HEK293 (cell line): Measurements from ENCODE around the gene SPINK2.

Experiments used
- BCL11A ChIP-seq: fragments of 450-650 bp; formaldehyde crosslinking; IDR thresholded peaks from 2 replicates; pipeline ENCODE4 v1.5.1; 2016; ENCODE audit warnings: low read depth, missing biosample characterization, missing genetic modification characterization
- EGR2 ChIP-seq: fragments of 450-650 bp; formaldehyde crosslinking; IDR thresholded peaks from 2 replicates; pipeline ENCODE4 v1.5.1; 2016; ENCODE audit warnings: low read depth, missing biosample characterization, missing genetic modification characterization
- GLIS2 ChIP-seq: fragments of 450-650 bp; formaldehyde crosslinking; IDR thresholded peaks from 2 replicates; pipeline ENCODE4 v1.5.1; 2016; ENCODE audit warnings: missing biosample characterization, missing genetic modification characterization
- HOXA7 ChIP-seq: sonication (generic); formaldehyde crosslinking; IDR thresholded peaks from 2 replicates; pipeline ENCODE4 v1.8.1; 2022; ENCODE audit warnings: missing genetic modification reagents, borderline replicate concordance
- KLF1 ChIP-seq: fragments of 450-650 bp; formaldehyde crosslinking; IDR thresholded peaks from 2 replicates; pipeline ENCODE4 v1.5.1; 2016; ENCODE audit warnings: missing biosample characterization, missing genetic modification characterization
- MYNN ChIP-seq: fragments of 450-650 bp; formaldehyde crosslinking; IDR thresholded peaks from 2 replicates; pipeline ENCODE4 v1.5.1; 2016; ENCODE audit warnings: missing biosample characterization, missing genetic modification characterization, borderline replicate concordance
- SP3 ChIP-seq: fragments of 450-650 bp; formaldehyde crosslinking; IDR thresholded peaks from 2 replicates; pipeline ENCODE4 v1.5.1; 2016; ENCODE audit warnings: missing biosample characterization, missing genetic modification characterization
- SP7 ChIP-seq: fragments of 450-650 bp; formaldehyde crosslinking; IDR thresholded peaks from 2 replicates; pipeline ENCODE4 v1.5.1; 2016; ENCODE audit warnings: missing biosample characterization, missing genetic modification characterization
- ZNF2 ChIP-seq: fragments of 450-650 bp; formaldehyde crosslinking; IDR thresholded peaks from 2 replicates; pipeline ENCODE4 v1.5.1; 2016; ENCODE audit warnings: missing biosample characterization, missing genetic modification characterization
- ZNF211 ChIP-seq: fragments of 450-650 bp; formaldehyde crosslinking; IDR thresholded peaks from 2 replicates; pipeline ENCODE4 v1.5.1; 2016; ENCODE audit warnings: low read depth, missing biosample characterization, missing genetic modification characterization
- ZNF23 ChIP-seq: fragments of 450-650 bp; formaldehyde crosslinking; IDR thresholded peaks from 2 replicates; pipeline ENCODE4 v1.5.1; 2016; ENCODE audit warnings: missing biosample characterization, missing genetic modification characterization, borderline replicate concordance
- ZNF274 ChIP-seq, 2 experiments: fragments of 200-500 bp in 1 of 2; fragments of 450-650 bp in 1 of 2; sonication (Bioruptor generic) in 1 of 2; formaldehyde crosslinking in 1 of 2; IDR thresholded peaks; 2 replicates each; pipeline versions ENCODE4 v1.5.1 to v1.6.1; 2014 to 2016; ENCODE audit warnings: borderline replicate concordance in 1 of 2, inconsistent platforms in 1 of 2, low read length in 1 of 2, missing biosample characterization in 1 of 2, missing genetic modification characterization in 1 of 2
- ZNF335 ChIP-seq: fragments of 450-650 bp; formaldehyde crosslinking; conservative IDR thresholded peaks from 2 replicates; pipeline ENCODE4 v1.5.1; 2016; ENCODE audit warnings: missing biosample characterization, missing genetic modification characterization
- ZNF404 ChIP-seq: fragments of 450-650 bp; formaldehyde crosslinking; IDR thresholded peaks from 2 replicates; pipeline ENCODE4 v1.5.1; 2017; ENCODE audit warnings: missing biosample characterization, missing genetic modification characterization
- ZNF416 ChIP-seq: fragments of 450-650 bp; formaldehyde crosslinking; IDR thresholded peaks from 2 replicates; pipeline ENCODE4 v1.5.1; 2016; ENCODE audit warnings: missing biosample characterization, missing genetic modification characterization
- ZNF423 ChIP-seq: fragments of 450-650 bp; formaldehyde crosslinking; IDR thresholded peaks from 2 replicates; pipeline ENCODE4 v1.5.1; 2016; ENCODE audit warnings: missing biosample characterization, missing genetic modification characterization
- ZNF433 ChIP-seq: fragments of 450-650 bp; formaldehyde crosslinking; IDR thresholded peaks from 2 replicates; pipeline ENCODE4 v1.5.1; 2016; ENCODE audit warnings: missing biosample characterization, missing genetic modification characterization, low read depth
- ZNF473 ChIP-seq: fragments of 450-650 bp; formaldehyde crosslinking; IDR thresholded peaks from 2 replicates; pipeline ENCODE4 v1.5.1; 2017; ENCODE audit warnings: missing biosample characterization, missing genetic modification characterization
- ZNF514 ChIP-seq: fragments of 450-650 bp; formaldehyde crosslinking; IDR thresholded peaks from 2 replicates; pipeline ENCODE4 v1.5.1; 2016; ENCODE audit warnings: missing biosample characterization, missing genetic modification characterization
- ZNF555 ChIP-seq: fragments of 450-650 bp; formaldehyde crosslinking; conservative IDR thresholded peaks from 2 replicates; pipeline ENCODE4 v1.5.1; 2017; ENCODE audit warnings: missing biosample characterization, mild to moderate bottlenecking, missing genetic modification characterization, inconsistent platforms
- ZNF624 ChIP-seq: fragments of 450-650 bp; formaldehyde crosslinking; IDR thresholded peaks from 2 replicates; pipeline ENCODE4 v1.5.1; 2017; ENCODE audit warnings: missing biosample characterization, missing genetic modification characterization
- ZNF664 ChIP-seq: fragments of 450-650 bp; formaldehyde crosslinking; IDR thresholded peaks from 2 replicates; pipeline ENCODE4 v1.5.1; 2016; ENCODE audit warnings: missing biosample characterization, missing genetic modification characterization
- ZNF843 ChIP-seq: fragments of 450-650 bp; formaldehyde crosslinking; IDR thresholded peaks from 2 replicates; pipeline ENCODE4 v1.5.1; 2016; ENCODE audit warnings: missing biosample characterization, missing genetic modification characterization
- TF ChIP-seq, protein P1 (sequence below): fragments of 450-650 bp; formaldehyde crosslinking; IDR thresholded peaks from 2 replicates; pipeline ENCODE4 v1.5.1; 2016; ENCODE audit warnings: missing biosample characterization, missing genetic modification characterization
- TF ChIP-seq, protein P2 (sequence below): fragments of 450-650 bp; formaldehyde crosslinking; IDR thresholded peaks from 2 replicates; pipeline ENCODE4 v1.5.1; 2016; ENCODE audit warnings: missing biosample characterization, missing genetic modification characterization
- TF ChIP-seq, protein P3 (sequence below): fragments of 450-650 bp; formaldehyde crosslinking; optimal IDR thresholded peaks from 2 replicates; pipeline ENCODE3; 2016; ENCODE audit warnings: missing biosample characterization, mild to moderate bottlenecking, missing genetic modification characterization
- TF ChIP-seq, protein P4 (sequence below): fragments of 450-650 bp; formaldehyde crosslinking; IDR thresholded peaks from 2 replicates; pipeline ENCODE4 v1.5.1; 2016; ENCODE audit warnings: missing biosample characterization, missing genetic modification characterization
- TF ChIP-seq, protein P5 (sequence below): fragments of 450-650 bp; formaldehyde crosslinking; IDR thresholded peaks from 2 replicates; pipeline ENCODE4 v1.5.1; 2016; ENCODE audit warnings: missing biosample characterization, missing genetic modification characterization, low read depth

Gene SPINK2

DNA sequence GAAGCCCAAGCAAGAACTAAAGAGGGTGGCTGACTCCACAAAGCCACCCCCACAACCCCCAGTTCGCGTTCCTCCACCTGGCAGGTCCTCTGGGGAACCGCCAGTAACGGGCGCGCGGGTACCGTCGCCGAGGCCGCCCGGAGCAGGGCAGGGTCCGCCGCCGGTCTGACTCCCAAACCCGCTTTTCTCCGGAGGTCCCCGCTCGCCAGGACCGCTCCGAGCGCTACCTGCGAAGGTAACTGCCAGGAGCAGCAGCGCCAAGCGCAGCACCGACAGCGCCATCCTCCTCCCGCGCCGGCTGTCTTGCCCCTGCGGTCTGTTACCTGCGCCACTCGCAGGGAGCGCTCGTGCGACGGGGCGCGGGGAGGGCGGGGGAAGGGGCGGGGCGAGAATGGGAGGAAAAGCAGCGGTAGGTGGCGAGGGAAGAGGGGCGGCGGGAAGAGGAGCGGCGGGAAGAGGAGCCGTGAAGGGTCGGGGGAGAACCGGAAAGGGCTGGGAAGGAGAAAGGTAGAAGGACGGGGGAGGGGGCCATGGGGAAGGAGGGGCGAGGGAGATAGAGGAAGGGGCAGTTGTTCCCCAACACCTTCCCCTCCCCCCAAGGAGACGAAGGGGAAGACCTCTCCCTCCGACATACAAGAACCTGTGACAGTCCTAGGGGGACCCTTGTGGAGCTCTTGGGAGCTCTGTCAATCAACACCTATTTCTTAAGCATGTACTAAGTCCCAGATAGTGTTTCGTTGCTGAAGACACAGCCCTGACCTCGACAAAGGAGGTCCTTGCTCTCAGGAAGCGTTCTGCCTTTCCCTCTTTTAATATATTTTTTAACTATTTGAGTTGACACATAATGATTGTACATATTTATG is at the start of gene SPINK2 (continued):
- TF ChIP-seq, protein P1, sequence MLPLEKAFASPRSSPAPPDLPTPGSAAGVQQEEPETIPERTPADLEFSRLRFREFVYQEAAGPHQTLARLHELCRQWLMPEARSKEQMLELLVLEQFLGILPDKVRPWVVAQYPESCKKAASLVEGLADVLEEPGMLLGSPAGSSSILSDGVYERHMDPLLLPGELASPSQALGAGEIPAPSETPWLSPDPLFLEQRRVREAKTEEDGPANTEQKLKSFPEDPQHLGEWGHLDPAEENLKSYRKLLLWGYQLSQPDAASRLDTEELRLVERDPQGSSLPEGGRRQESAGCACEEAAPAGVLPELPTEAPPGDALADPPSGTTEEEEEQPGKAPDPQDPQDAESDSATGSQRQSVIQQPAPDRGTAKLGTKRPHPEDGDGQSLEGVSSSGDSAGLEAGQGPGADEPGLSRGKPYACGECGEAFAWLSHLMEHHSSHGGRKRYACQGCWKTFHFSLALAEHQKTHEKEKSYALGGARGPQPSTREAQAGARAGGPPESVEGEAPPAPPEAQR (tag by site-specific recombination), result no peak
- TF ChIP-seq MYNN (tag by site-specific recombination), result no peak
- no peak for TF ChIP-seq KLF1
- no peak for TF ChIP-seq SP7 (tag by site-specific recombination)
- TF ChIP-seq, protein P2, sequence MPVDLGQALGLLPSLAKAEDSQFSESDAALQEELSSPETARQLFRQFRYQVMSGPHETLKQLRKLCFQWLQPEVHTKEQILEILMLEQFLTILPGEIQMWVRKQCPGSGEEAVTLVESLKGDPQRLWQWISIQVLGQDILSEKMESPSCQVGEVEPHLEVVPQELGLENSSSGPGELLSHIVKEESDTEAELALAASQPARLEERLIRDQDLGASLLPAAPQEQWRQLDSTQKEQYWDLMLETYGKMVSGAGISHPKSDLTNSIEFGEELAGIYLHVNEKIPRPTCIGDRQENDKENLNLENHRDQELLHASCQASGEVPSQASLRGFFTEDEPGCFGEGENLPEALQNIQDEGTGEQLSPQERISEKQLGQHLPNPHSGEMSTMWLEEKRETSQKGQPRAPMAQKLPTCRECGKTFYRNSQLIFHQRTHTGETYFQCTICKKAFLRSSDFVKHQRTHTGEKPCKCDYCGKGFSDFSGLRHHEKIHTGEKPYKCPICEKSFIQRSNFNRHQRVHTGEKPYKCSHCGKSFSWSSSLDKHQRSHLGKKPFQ (tag by site-specific recombination), result no peak
- TF ChIP-seq ZNF2 (tag by site-specific recombination), result no peak; the same call in 1 of the 2 replicates
- TF ChIP-seq ZNF473 (tag by site-specific recombination), result no peak
- no peak for TF ChIP-seq ZNF843 (tag by site-specific recombination)
- TF ChIP-seq SP3 (tag by site-specific recombination), result peak; percentile 55
- TF ChIP-seq ZNF211 (tag by site-specific recombination), result no peak
- no peak for TF ChIP-seq ZNF433 (tag by site-specific recombination)
- TF ChIP-seq ZNF274 (IDR thresholded peaks at IDR 0.05; ENCODE audit: low read length), result no peak
- TF ChIP-seq ZNF274 (tag by site-specific recombination; IDR thresholded peaks at IDR 0.05; ENCODE audit: borderline replicate concordance), result no peak
- TF ChIP-seq ZNF416 (tag by site-specific recombination), result no peak
- TF ChIP-seq GLIS2 (tag by site-specific recombination), result no peak
- TF ChIP-seq ZNF423 (tag by site-specific recombination), result no peak
- TF ChIP-seq, protein P3, sequence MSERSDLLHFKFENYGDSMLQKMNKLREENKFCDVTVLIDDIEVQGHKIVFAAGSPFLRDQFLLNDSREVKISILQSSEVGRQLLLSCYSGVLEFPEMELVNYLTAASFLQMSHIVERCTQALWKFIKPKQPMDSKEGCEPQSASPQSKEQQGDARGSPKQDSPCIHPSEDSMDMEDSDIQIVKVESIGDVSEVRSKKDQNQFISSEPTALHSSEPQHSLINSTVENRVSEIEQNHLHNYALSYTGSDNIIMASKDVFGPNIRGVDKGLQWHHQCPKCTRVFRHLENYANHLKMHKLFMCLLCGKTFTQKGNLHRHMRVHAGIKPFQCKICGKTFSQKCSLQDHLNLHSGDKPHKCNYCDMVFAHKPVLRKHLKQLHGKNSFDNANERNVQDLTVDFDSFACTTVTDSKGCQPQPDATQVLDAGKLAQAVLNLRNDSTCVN, result peak; percentile 78
- no peak for TF ChIP-seq HOXA7
- TF ChIP-seq EGR2, result no peak
- no peak for TF ChIP-seq ZNF404
- no peak for TF ChIP-seq ZNF514
- no peak for TF ChIP-seq ZNF624
- TF ChIP-seq ZNF664, result peak; percentile 91
- peak; percentile 51; the same call in 1 of the 2 replicates for TF ChIP-seq ZNF335 (tag by site-specific recombination)
- TF ChIP-seq BCL11A, result no peak
- TF ChIP-seq, protein P4, sequence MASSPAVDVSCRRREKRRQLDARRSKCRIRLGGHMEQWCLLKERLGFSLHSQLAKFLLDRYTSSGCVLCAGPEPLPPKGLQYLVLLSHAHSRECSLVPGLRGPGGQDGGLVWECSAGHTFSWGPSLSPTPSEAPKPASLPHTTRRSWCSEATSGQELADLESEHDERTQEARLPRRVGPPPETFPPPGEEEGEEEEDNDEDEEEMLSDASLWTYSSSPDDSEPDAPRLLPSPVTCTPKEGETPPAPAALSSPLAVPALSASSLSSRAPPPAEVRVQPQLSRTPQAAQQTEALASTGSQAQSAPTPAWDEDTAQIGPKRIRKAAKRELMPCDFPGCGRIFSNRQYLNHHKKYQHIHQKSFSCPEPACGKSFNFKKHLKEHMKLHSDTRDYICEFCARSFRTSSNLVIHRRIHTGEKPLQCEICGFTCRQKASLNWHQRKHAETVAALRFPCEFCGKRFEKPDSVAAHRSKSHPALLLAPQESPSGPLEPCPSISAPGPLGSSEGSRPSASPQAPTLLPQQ (tag by site-specific recombination), result no peak
- TF ChIP-seq ZNF555 (tag by site-specific recombination), result no peak
- no peak for TF ChIP-seq ZNF23
- TF ChIP-seq, protein P5, sequence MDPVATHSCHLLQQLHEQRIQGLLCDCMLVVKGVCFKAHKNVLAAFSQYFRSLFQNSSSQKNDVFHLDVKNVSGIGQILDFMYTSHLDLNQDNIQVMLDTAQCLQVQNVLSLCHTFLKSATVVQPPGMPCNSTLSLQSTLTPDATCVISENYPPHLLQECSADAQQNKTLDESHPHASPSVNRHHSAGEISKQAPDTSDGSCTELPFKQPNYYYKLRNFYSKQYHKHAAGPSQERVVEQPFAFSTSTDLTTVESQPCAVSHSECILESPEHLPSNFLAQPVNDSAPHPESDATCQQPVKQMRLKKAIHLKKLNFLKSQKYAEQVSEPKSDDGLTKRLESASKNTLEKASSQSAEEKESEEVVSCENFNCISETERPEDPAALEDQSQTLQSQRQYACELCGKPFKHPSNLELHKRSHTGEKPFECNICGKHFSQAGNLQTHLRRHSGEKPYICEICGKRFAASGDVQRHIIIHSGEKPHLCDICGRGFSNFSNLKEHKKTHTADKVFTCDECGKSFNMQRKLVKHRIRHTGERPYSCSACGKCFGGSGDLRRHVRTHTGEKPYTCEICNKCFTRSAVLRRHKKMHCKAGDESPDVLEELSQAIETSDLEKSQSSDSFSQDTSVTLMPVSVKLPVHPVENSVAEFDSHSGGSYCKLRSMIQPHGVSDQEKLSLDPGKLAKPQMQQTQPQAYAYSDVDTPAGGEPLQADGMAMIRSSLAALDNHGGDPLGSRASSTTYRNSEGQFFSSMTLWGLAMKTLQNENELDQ (tag by site-specific recombination), result no peak
